Measurements from ENCODE around the gene FANCD2. TPM values are rescaled to one million over a fixed set of nuclear protein-coding genes. Genes with fewer than 3 reads are reported as not detected.

The FANCD2 gene
- total and polyA plus RNA-seq, 2 experiments from 2014 or later, result 61.5 to 71.6 TPM

DNA sequence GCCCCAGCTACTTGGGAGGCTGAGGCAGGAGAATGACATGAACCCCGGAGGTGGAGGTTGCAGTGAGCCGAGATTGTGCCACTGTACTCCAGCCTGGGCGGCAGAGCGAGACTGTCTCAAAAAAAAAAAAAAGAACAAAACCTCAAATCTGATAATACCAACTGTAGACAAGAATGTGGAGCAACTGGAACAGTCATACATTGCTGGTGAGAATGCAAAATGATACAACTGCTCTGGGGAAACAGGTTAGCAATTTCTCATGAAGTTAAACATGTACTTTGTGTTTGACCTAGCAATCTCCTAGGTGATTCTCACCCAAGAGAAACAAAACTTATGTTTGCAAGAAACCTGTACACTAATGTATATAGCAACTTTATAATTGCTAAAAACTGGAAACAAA, 110.9 kb downstream of the FANCD2 start (continued):
- TF ChIP-seq, protein P1, sequence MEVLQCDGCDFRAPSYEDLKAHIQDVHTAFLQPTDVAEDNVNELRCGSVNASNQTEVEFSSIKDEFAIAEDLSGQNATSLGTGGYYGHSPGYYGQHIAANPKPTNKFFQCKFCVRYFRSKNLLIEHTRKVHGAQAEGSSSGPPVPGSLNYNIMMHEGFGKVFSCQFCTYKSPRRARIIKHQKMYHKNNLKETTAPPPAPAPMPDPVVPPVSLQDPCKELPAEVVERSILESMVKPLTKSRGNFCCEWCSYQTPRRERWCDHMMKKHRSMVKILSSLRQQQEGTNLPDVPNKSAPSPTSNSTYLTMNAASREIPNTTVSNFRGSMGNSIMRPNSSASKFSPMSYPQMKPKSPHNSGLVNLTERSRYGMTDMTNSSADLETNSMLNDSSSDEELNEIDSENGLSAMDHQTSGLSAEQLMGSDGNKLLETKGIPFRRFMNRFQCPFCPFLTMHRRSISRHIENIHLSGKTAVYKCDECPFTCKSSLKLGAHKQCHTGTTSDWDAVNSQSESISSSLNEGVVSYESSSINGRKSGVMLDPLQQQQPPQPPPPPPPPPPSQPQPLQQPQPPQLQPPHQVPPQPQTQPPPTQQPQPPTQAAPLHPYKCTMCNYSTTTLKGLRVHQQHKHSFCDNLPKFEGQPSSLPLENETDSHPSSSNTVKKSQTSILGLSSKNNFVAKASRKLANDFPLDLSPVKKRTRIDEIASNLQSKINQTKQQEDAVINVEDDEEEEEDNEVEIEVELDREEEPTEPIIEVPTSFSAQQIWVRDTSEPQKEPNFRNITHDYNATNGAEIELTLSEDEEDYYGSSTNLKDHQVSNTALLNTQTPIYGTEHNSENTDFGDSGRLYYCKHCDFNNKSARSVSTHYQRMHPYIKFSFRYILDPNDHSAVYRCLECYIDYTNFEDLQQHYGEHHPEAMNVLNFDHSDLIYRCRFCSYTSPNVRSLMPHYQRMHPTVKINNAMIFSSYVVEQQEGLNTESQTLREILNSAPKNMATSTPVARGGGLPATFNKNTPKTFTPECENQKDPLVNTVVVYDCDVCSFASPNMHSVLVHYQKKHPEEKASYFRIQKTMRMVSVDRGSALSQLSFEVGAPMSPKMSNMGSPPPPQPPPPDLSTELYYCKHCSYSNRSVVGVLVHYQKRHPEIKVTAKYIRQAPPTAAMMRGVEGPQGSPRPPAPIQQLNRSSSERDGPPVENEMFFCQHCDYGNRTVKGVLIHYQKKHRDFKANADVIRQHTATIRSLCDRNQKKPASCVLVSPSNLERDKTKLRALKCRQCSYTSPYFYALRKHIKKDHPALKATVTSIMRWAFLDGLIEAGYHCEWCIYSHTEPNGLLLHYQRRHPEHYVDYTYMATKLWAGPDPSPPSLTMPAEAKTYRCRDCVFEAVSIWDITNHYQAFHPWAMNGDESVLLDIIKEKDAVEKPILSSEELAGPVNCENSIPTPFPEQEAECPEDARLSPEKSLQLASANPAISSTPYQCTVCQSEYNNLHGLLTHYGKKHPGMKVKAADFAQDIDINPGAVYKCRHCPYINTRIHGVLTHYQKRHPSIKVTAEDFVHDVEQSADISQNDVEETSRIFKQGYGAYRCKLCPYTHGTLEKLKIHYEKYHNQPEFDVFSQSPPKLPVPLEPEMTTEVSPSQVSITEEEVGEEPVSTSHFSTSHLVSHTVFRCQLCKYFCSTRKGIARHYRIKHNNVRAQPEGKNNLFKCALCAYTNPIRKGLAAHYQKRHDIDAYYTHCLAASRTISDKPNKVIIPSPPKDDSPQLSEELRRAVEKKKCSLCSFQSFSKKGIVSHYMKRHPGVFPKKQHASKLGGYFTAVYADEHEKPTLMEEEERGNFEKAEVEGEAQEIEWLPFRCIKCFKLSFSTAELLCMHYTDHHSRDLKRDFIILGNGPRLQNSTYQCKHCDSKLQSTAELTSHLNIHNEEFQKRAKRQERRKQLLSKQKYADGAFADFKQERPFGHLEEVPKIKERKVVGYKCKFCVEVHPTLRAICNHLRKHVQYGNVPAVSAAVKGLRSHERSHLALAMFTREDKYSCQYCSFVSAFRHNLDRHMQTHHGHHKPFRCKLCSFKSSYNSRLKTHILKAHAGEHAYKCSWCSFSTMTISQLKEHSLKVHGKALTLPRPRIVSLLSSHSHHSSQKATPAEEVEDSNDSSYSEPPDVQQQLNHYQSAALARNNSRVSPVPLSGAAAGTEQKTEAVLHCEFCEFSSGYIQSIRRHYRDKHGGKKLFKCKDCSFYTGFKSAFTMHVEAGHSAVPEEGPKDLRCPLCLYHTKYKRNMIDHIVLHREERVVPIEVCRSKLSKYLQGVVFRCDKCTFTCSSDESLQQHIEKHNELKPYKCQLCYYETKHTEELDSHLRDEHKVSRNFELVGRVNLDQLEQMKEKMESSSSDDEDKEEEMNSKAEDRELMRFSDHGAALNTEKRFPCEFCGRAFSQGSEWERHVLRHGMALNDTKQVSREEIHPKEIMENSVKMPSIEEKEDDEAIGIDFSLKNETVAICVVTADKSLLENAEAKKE (CRISPR knock-in tag; IDR thresholded peaks at IDR 0.05), result no peak
- TF ChIP-seq, protein P2, sequence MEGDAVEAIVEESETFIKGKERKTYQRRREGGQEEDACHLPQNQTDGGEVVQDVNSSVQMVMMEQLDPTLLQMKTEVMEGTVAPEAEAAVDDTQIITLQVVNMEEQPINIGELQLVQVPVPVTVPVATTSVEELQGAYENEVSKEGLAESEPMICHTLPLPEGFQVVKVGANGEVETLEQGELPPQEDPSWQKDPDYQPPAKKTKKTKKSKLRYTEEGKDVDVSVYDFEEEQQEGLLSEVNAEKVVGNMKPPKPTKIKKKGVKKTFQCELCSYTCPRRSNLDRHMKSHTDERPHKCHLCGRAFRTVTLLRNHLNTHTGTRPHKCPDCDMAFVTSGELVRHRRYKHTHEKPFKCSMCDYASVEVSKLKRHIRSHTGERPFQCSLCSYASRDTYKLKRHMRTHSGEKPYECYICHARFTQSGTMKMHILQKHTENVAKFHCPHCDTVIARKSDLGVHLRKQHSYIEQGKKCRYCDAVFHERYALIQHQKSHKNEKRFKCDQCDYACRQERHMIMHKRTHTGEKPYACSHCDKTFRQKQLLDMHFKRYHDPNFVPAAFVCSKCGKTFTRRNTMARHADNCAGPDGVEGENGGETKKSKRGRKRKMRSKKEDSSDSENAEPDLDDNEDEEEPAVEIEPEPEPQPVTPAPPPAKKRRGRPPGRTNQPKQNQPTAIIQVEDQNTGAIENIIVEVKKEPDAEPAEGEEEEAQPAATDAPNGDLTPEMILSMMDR (conservative IDR thresholded peaks at IDR 0.05; ENCODE audit: low read depth in 2 of 2), result no peak
- TF ChIP-seq JUNB (IDR thresholded peaks at IDR 0.05; ENCODE audit: unreplicated experiment), result no peak
- TF ChIP-seq STAT1 (IDR thresholded peaks at IDR 0.05; ENCODE audit: unreplicated experiment), result no peak

DNA sequence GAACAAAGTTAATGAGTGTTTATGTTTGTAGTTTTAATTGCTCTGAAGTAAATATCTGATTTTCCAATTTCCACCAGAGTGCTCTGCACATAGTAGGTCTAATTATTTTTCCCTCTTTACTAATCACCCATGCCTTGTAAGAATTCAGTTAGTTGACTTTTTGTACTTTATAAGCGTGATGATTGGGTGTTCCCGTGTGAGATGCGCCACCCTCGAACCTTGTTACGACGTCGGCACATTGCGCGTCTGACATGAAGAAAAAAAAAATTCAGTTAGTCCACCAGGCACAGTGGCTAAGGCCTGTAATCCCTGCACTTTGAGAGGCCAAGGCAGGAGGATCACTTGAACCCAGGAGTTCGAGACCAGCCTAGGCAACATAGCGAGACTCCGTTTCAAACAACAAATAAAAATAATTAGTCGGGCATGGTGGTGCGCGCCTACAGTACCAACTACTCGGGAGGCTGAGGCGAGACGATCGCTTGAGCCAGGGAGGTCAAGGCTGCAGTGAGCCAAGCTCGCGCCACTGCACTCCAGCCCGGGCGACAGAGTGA, 114.8 kb downstream of the FANCD2 start:
- Histone ChIP-seq H3K4me2 (peak overlapping the region; percentile 84; the same call in 1 of the 2 replicates), H3K27ac (ENCODE audit: low read depth) (no peak overlapping the region)
- TF ChIP-seq, protein P3, sequence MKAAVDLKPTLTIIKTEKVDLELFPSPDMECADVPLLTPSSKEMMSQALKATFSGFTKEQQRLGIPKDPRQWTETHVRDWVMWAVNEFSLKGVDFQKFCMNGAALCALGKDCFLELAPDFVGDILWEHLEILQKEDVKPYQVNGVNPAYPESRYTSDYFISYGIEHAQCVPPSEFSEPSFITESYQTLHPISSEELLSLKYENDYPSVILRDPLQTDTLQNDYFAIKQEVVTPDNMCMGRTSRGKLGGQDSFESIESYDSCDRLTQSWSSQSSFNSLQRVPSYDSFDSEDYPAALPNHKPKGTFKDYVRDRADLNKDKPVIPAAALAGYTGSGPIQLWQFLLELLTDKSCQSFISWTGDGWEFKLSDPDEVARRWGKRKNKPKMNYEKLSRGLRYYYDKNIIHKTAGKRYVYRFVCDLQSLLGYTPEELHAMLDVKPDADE (IDR thresholded peaks at IDR 0.05), result no peak
- TF ChIP-seq CREB1 (CRISPR knock-in tag; IDR thresholded peaks at IDR 0.05; ENCODE audit: low read depth), result no peak
- TF ChIP-seq, protein P4, sequence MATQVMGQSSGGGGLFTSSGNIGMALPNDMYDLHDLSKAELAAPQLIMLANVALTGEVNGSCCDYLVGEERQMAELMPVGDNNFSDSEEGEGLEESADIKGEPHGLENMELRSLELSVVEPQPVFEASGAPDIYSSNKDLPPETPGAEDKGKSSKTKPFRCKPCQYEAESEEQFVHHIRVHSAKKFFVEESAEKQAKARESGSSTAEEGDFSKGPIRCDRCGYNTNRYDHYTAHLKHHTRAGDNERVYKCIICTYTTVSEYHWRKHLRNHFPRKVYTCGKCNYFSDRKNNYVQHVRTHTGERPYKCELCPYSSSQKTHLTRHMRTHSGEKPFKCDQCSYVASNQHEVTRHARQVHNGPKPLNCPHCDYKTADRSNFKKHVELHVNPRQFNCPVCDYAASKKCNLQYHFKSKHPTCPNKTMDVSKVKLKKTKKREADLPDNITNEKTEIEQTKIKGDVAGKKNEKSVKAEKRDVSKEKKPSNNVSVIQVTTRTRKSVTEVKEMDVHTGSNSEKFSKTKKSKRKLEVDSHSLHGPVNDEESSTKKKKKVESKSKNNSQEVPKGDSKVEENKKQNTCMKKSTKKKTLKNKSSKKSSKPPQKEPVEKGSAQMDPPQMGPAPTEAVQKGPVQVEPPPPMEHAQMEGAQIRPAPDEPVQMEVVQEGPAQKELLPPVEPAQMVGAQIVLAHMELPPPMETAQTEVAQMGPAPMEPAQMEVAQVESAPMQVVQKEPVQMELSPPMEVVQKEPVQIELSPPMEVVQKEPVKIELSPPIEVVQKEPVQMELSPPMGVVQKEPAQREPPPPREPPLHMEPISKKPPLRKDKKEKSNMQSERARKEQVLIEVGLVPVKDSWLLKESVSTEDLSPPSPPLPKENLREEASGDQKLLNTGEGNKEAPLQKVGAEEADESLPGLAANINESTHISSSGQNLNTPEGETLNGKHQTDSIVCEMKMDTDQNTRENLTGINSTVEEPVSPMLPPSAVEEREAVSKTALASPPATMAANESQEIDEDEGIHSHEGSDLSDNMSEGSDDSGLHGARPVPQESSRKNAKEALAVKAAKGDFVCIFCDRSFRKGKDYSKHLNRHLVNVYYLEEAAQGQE (IDR thresholded peaks at IDR 0.05; ENCODE audit: unreplicated experiment), result no peak

More for the DNA sequence above, 114.8 kb downstream of the FANCD2 start:
- H3K4me3 ChIP-seq, result peak overlapping the region; percentile 73
- H3K4me1 Mint-ChIP-seq, result peaks cover 11% of the 10 kb centered on the region
- H3F3A ChIP-seq (replicated peaks; ENCODE audit: low read depth), result no peaks in the 10 kb centered on the region
- H3K4me3 Mint-ChIP-seq, result peak overlapping the region; percentile 84
- peaks cover 20% of the 10 kb centered on the region for H3K36me3 Mint-ChIP-seq (ENCODE audit: low read depth)
- peaks cover 14% of the 10 kb centered on the region for H4K20me1 ChIP-seq (replicated peaks; ENCODE audit: insufficient read depth)
- H3K27me3 ChIP-seq (ENCODE audit: insufficient read depth), result no peaks in the 10 kb centered on the region
- peaks cover 14% of the 10 kb centered on the region for H3K27me3 Mint-ChIP-seq (ENCODE audit: insufficient read depth, low read depth, poor library complexity)
- H3K9me3 Mint-ChIP-seq, result 0 out of 3 replicates have a peak, but pooled peaks cover under 1% of the 10 kb centered on the region
- ATAC-seq (peak; percentile 12), DNase-seq (ENCODE audit: low spot score) (no peak)
- H3K36me3 ChIP-seq (ENCODE audit: insufficient read depth), result no peaks in the 10 kb centered on the region
- peaks cover 8% of the 10 kb centered on the region; the same call in 1 of the 2 replicates for H3K4me1 ChIP-seq (ENCODE audit: insufficient read depth)
- H3K79me2 ChIP-seq (replicated peaks; ENCODE audit: insufficient read depth), result peaks cover 41% of the 10 kb centered on the region
- no peaks in the 10 kb centered on the region for H3K9me2 ChIP-seq (ENCODE audit: insufficient read depth)
- peak overlapping the region; percentile 92 for H2AFZ ChIP-seq
- no peak overlapping the region for H3K27ac Mint-ChIP-seq
